HepG2 (cell line): ENCODE measurements around the gene IFITM10. TPM values are rescaled to one million over a fixed set of nuclear protein-coding genes. Genes with fewer than 3 reads are reported as not detected.

Experiments
- ATAC-seq: fragments of 200-7000 bp; cut with Tn5 transposase; 3 replicates; pipeline ENCODE4 v1.9.1; 2020; ENCODE audit warnings: mild to moderate bottlenecking, moderate library complexity
- BruUV-seq: library from RNA; stranded (reverse); fragments of 400-500 nt; replicated peaks from 2 replicates; lab custom pipeline; 2021; lab: Mats Ljungman, UMichigan
- CTCF ChIA-PET: fragments of 300-600 bp; formaldehyde crosslinking; extraction: SDS; loops from one replicate; lab custom pipeline; 2021; ENCODE audit warnings: low total read pairs, inconsistent platforms, low intra/inter-chr PET ratio; lab: Yijun Ruan, JAX
- POLR2A ChIA-PET: fragments of 350-600 bp; sonication (Branson Sonifier 250); formaldehyde crosslinking; loops from one replicate; lab custom pipeline; 2020; ENCODE audit warnings: antibody characterized with exemption, inconsistent platforms; lab: Yijun Ruan, JAX
- DNase-seq: peaks from one replicate; pipeline ENCODE4 v3.0.0-alpha.2; 2015; ENCODE audit warnings: low spot score
- FAIRE-seq: peaks from 3 replicates; lab custom pipeline; 2011; peaks lifted over from hg19 to GRCh38; lab: Jason Lieb, UNC
- H2AFZ ChIP-seq: one replicate; pipeline ENCODE4 v1.6.1; 2011; ENCODE audit warnings: low read length, inconsistent platforms
- H3K27ac ChIP-seq: fragments of 300-600 bp; 3 replicates; pipeline ENCODE4 v1.8.0; 2011; ENCODE audit warnings: mixed run types, mild to moderate bottlenecking, mixed read lengths, low read length, inconsistent platforms; ENCODE audit not compliant: insufficient read depth; ENCODE audit errors: extremely low read length
- H3K27me3 ChIP-seq, 2 experiments: fragments of 200-600 bp in 1 of 2; 2 replicates in 1 of 2; 3 replicates in 1 of 2; pipeline versions ENCODE4 v1.6.0 to v1.8.0; 2011; ENCODE audit warnings: low read length in 2 of 2, mild to moderate bottlenecking in 2 of 2, moderate library complexity in 2 of 2, inconsistent platforms in 1 of 2; ENCODE audit not compliant: insufficient read depth in 2 of 2, control insufficient read depth in 1 of 2
- H3K36me3 ChIP-seq, 2 experiments: fragments of 200-600 bp in 1 of 2; replicated peaks in 1 of 2; 2 replicates in 1 of 2; 3 replicates in 1 of 2; pipeline versions ENCODE4 v1.5.1 to v1.8.0; 2011; ENCODE audit warnings: low read length in 2 of 2, inconsistent platforms in 1 of 2; ENCODE audit not compliant: insufficient read depth in 2 of 2, control insufficient read depth in 1 of 2
- H3K4me1 ChIP-seq: 2 replicates; pipeline ENCODE4 v1.5.1; 2012; ENCODE audit warnings: low read length, inconsistent platforms; ENCODE audit not compliant: insufficient read depth
- H3K4me2 ChIP-seq: 2 replicates; pipeline ENCODE4 v1.6.0; 2011; ENCODE audit warnings: low read depth, low read length, inconsistent platforms
- H3K4me3 ChIP-seq, 3 experiments: fragments of 200-600 bp in 1 of 3; sonication (generic), shearing (Covaris generic) in 1 of 3; replicated peaks in 1 of 3; 2 replicates each; pipeline ENCODE4 v1.5.1; 2011 to 2016; ENCODE audit warnings: low read length in 3 of 3, inconsistent platforms in 2 of 3, low read depth in 2 of 3, mild to moderate bottlenecking in 2 of 3, control low read depth in 1 of 3, mixed read lengths in 1 of 3; ENCODE audit not compliant: insufficient read depth in 1 of 3
- H3K79me2 ChIP-seq: one replicate; pipeline ENCODE4 v1.6.1; 2011; ENCODE audit warnings: low read length, inconsistent platforms; ENCODE audit not compliant: insufficient read depth
- H3K9ac ChIP-seq: 2 replicates; pipeline ENCODE4 v1.6.0; 2011; ENCODE audit warnings: mild to moderate bottlenecking, low read depth, low read length, inconsistent platforms; ENCODE audit not compliant: insufficient read depth
- H3K9me3 ChIP-seq: 2 replicates; pipeline ENCODE4 v1.5.1; 2012; ENCODE audit warnings: mild to moderate bottlenecking, low read length
- H4K20me1 ChIP-seq: 2 replicates; pipeline ENCODE4 v1.6.0; 2011; ENCODE audit warnings: inconsistent platforms, mild to moderate bottlenecking, low read length, moderate library complexity; ENCODE audit not compliant: insufficient read depth
- GZF1 ChIP-seq: sonication (generic); formaldehyde crosslinking; IDR thresholded peaks from 2 replicates; pipeline ENCODE4 v1.5.1; 2020; ENCODE audit warnings: mild to moderate bottlenecking, missing genetic modification reagents
- MEIS2 ChIP-seq: sonication (generic); formaldehyde crosslinking; IDR thresholded peaks from 2 replicates; pipeline ENCODE4 v1.9.0; 2021; ENCODE audit warnings: mild to moderate bottlenecking, missing genetic modification reagents
- TBP ChIP-seq: sonication (generic); formaldehyde crosslinking; IDR thresholded peaks from 2 replicates; pipeline ENCODE4 v1.5.0; 2020; ENCODE audit warnings: missing genetic modification reagents
- ZNF468 ChIP-seq: sonication (generic); formaldehyde crosslinking; IDR thresholded peaks from 2 replicates; pipeline ENCODE4 v1.8.0; 2022; ENCODE audit warnings: mild to moderate bottlenecking, moderate library complexity, missing genetic modification reagents
- ZNF678 ChIP-seq: sonication (generic); formaldehyde crosslinking; IDR thresholded peaks from 2 replicates; pipeline ENCODE4 v1.4.0; 2020; ENCODE audit warnings: mild to moderate bottlenecking, missing genetic modification reagents
- ZNF788 ChIP-seq: sonication (generic); formaldehyde crosslinking; IDR thresholded peaks from 2 replicates; pipeline ENCODE4 v1.5.0; 2020; ENCODE audit warnings: mild to moderate bottlenecking, missing genetic modification reagents, borderline replicate concordance
- WGBS: methylation state at CpG from one replicate; pipeline ENCODE4 v1.1.6; 2017; ENCODE audit warnings: low lambda C conversion rate; 5-methylcytosine and 5-hydroxymethylcytosine counted together
- in situ Hi-C: cut with HindIII; loops from 2 replicates; pipeline ENCODE4 v1.10.0; 2017; ENCODE audit warnings: low pct_unique_long_range_greater_than_20kb; ENCODE audit not compliant: extremely low pct_ligation_motif_present
- intact Hi-C: fragments of 100-400 bp; cut with micrococcal nuclease; formaldehyde crosslinking; loops from one replicate; pipeline ENCODE4 v1.10.0; 2022; ENCODE audit not compliant: unreplicated experiment
- polyA plus RNA-seq, 8 experiments: library from polyadenylated mRNA; depleted of rRNA in 3 of 8; stranded (reverse) in 7 of 8; unstranded in 1 of 8; fragments of >200 nt; fragmentation: Illumina TruSeq in 4 of 8; extraction: Trizol in 4 of 8; gene quantifications; 2 replicates each; pipeline versions ENCODE4 v1.2.1 to v1.2.3, GENCODE V29; 2011 to 2016; ENCODE audit warnings: low read depth in 4 of 8, missing spikeins in 1 of 8, mixed read lengths in 1 of 8; ENCODE audit not compliant: insufficient read depth in 1 of 8
- total RNA-seq, 5 experiments: library from RNA; depleted of rRNA; stranded (reverse); fragments of >200 nt; fragmentation: Illumina TruSeq; extraction: Trizol; gene quantifications; 2 replicates each; pipeline ENCODE4 v1.2.3, GENCODE V29; 2016; ENCODE audit warnings: low read depth in 1 of 5

Gene IFITM10
- total and polyA plus RNA-seq, 2 of the 13 experiments (the other 11 are each of a cell fraction or from before 2014, with no cell fraction given): 0.09 to 0.13 TPM

- peaks cover 5 to 26% of the 10 kb centered on the region in 2 experiments; a peak in 4 of 5 replicates for H3K27me3 ChIP-seq
- no peak overlapping the region for H2AFZ ChIP-seq
- WGBS: 10% methylated on average over 6 of the region's 6 CpGs
- TF ChIP-seq GZF1 (CRISPR knock-in tag) (peak; percentile 91), TBP (CRISPR knock-in tag) (no peak)
- ChIA-PET POLR2A (no interaction called here), CTCF (no interaction called here)
- intact Hi-C loops (no loop called here), in situ Hi-C loops (no loop called here)
- no peak overlapping the region for H3K27ac ChIP-seq
- BruUV-seq: no TSS peak
- no peaks in the 10 kb centered on the region for H4K20me1 ChIP-seq
- H3K4me3 ChIP-seq: no peak overlapping the region
- no peak for ATAC-seq
- no peaks in the 10 kb centered on the region for H3K4me1 ChIP-seq
- FAIRE-seq: no peak
- H3K36me3 ChIP-seq: no peaks in the 10 kb centered on the region
- no peaks in the 10 kb centered on the region for H3K9me3 ChIP-seq
- H3K9ac ChIP-seq: no peak overlapping the region
- DNase-seq: no peak
- H3K79me2 ChIP-seq: no peaks in the 10 kb centered on the region
- H3K4me2 ChIP-seq: no peak overlapping the region
Measured at GRCh38 chr11:1703146-1703545, 47.2 kb downstream of the IFITM10 start.

DNA sequence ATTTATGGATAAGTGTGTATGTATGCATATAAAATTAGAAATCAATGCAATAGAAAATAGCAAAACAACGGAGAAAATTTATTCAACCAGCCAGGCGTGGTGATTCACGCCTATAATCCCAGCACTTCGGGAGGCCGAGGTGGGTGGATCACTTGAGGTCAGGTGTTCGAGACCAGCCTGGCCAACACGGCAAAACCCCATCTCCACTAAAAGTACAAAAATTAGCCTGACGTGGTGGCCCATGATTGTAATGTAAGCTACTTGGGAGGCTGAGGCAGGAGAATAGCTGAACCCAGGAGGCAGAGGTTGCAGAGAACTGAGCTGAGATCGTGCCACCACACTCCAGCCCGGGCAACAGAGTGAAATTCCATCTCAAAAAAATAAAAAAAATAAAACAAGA, 47.9 kb downstream of the IFITM10 start:
- H3K27me3 ChIP-seq: peaks cover 3 to 25% of the 10 kb centered on the region in 2 experiments; a peak in 4 of 5 replicates
- no peaks in the 10 kb centered on the region for H3K4me1 ChIP-seq
- WGBS: 31% methylated on average over 10 of the region's 10 CpGs
- H3K4me2 ChIP-seq: no peak overlapping the region
- H3K4me3 ChIP-seq: no peak overlapping the region
- H3K36me3 ChIP-seq: no peaks in the 10 kb centered on the region
- FAIRE-seq (no peak), ATAC-seq (no peak), DNase-seq (no peak)
- TF ChIP-seq ZNF788 (CRISPR knock-in tag) (no peak), MEIS2 (no peak), ZNF678 (CRISPR knock-in tag) (no peak), ZNF468 (CRISPR knock-in tag) (no peak)
- ChIA-PET POLR2A (no interaction called here), CTCF (no interaction called here)
- no TSS peak for BruUV-seq
- H3K9ac ChIP-seq: no peak overlapping the region
- no peaks in the 10 kb centered on the region for H3K9me3 ChIP-seq
- no peaks in the 10 kb centered on the region for H4K20me1 ChIP-seq
- no peak overlapping the region for H2AFZ ChIP-seq
- in situ Hi-C loops (no loop called here), intact Hi-C loops (no loop called here)
- H3K79me2 ChIP-seq: no peaks in the 10 kb centered on the region
- no peak overlapping the region for H3K27ac ChIP-seq
